Measurements from ENCODE around the gene NEIL3. TPM values are rescaled to one million over a fixed set of nuclear protein-coding genes. Genes with fewer than 3 reads are reported as not detected.

Gene NEIL3, protein sequence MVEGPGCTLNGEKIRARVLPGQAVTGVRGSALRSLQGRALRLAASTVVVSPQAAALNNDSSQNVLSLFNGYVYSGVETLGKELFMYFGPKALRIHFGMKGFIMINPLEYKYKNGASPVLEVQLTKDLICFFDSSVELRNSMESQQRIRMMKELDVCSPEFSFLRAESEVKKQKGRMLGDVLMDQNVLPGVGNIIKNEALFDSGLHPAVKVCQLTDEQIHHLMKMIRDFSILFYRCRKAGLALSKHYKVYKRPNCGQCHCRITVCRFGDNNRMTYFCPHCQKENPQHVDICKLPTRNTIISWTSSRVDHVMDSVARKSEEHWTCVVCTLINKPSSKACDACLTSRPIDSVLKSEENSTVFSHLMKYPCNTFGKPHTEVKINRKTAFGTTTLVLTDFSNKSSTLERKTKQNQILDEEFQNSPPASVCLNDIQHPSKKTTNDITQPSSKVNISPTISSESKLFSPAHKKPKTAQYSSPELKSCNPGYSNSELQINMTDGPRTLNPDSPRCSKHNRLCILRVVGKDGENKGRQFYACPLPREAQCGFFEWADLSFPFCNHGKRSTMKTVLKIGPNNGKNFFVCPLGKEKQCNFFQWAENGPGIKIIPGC
- total RNA-seq: 10 to 100 TPM; 23.1 to 25.7 TPM

DNA sequence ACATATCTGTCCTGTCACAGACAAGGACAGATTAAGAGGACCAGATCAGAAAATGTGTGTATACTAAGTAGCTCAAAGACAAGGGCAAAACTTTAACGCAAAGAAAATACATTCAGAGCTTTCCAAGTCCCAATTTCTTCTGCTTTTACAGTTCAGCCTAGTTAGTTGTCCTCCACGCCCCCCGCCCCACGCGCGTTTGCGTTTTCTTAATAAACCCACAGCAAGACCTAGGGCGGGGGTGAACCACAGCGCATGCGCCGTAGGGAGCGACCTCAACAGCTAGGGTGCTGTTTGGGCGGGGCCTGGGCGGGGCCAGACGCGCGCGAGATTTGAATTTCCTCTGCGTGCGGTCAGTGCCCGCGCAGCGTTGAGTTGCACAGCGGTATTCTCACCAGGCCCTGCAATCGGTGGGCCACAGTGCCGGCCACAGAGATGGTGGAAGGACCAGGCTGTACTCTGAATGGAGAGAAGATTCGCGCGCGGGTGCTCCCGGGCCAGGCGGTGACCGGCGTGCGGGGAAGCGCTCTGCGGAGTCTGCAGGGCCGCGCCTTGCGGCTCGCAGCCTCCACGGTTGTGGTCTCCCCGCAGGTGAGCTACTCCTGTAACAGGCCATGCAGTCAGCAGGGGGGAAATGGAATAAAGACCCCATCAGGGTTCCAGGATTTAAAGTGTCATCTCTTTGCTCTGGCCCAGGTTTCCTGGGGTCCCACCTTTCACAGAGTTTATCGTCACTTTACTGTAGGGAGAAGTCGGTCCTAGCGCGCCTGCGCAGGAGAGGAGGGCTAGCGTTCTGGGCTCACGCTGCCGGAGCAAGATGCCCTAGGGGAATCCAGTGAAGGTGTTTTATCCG lies at the start of gene NEIL3:
NEIL3 (plus strand) TSS at position 353 of the 850 bp plus-strand sequence; CDS start at position 433, 80 bp downstream.
- Mint-ChIP-seq H3K36me3 (ENCODE audit: low read depth) (no peaks in the 10 kb centered on the region), H3K4me3 (peak within 1 kb of the TSS; percentile 94), H3K9me3 (no peaks in the 10 kb centered on the region), H3K27ac (peak within 1 kb of the TSS; percentile 75), H3K27me3 (no peaks in the 10 kb centered on the region), H3K4me1 (peaks cover 10% of the 10 kb centered on the region)
- peak; percentile 86 for ATAC-seq (replicated peaks)

DNA sequence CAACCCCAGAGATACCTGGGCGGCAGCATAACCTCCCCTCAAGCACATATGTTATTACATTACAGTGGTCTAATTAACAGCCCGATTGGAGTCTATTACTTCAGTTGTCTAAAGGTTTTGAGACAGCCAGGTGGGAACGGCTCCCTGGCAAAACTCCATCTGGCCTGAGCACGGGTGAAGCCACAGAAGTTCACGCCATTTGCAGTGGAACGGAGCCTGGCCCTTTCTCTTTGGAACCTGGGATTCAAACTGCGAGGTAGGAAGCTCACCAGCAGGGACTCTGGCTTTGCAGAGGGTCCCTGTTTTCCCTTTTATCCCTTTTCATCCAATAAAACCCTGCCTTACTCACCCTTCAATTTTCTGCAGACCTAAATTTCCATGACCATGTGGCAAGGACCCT lies 45.9 kb upstream of the NEIL3 start:
- no peaks in the 10 kb centered on the region for H3K9me3 Mint-ChIP-seq
- no peak for ATAC-seq (replicated peaks)

DNA sequence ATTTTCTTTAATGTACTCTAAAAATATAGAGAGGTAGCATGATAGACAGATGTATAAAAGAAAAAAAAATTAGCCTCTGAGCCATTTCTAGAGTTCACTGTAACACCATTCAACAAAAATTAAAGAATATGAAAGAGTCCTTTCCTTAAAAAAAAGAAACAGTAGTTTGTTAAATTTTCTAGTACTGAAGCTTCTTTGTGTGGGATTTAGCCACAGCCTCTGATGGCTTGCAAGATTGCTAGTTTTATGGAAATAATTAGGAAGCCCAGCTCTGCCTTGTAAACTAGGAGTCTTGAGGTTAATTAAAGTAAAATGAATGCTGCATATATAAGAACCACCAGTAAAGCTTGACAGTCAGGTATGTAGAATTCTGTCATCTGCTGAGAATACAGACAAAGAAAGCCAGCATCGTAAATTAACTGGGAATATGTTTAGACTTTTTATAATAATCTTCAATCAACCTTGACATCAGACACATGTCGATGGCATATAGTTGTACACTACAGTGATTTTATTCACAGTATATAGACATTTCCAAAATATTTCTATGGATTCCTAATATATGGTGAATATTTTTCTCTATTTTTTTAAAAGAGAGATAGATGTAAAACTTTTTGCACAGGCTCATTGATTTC lies 44.8 kb upstream of the NEIL3 start:
- Mint-ChIP-seq H3K4me3 (no peak overlapping the region), H3K4me1 (no peaks in the 10 kb centered on the region), H3K27ac (no peak overlapping the region), H3K36me3 (ENCODE audit: low read depth) (no peaks in the 10 kb centered on the region), H3K27me3 (peaks cover 14% of the 10 kb centered on the region), H3K9me3 (no peaks in the 10 kb centered on the region)
- ATAC-seq (replicated peaks): no peak

More for the DNA sequence above, 45.9 kb upstream of the NEIL3 start:
- no peak overlapping the region for H3K4me3 Mint-ChIP-seq
- H3K4me1 Mint-ChIP-seq: no peaks in the 10 kb centered on the region
- no peak overlapping the region for H3K27ac Mint-ChIP-seq
- no peaks in the 10 kb centered on the region for H3K36me3 Mint-ChIP-seq (ENCODE audit: low read depth)
- peaks cover 15% of the 10 kb centered on the region for H3K27me3 Mint-ChIP-seq

DNA sequence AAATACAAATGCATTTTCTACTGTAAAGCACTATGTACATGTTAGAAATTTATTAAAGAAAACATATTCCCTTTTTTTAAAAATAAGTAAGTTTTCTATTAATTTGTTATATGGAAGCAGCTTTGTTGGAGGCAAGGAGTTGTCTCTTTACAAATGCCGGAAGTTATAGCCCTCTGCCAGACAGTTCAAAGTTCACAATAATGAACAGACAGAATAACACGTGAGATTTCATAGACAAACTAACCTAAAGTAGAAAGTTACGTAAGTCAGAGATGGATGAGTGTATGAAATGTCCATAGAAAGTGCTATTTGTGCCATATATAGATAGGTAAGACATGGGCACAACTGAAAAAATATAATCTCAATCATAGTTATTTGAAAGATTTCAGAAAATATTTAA lies 43.9 kb upstream of the NEIL3 start:
- no peak for ATAC-seq (replicated peaks)
- no peaks in the 10 kb centered on the region for H3K4me1 Mint-ChIP-seq
- H3K36me3 Mint-ChIP-seq (ENCODE audit: low read depth): no peaks in the 10 kb centered on the region
- H3K4me3 Mint-ChIP-seq: no peak overlapping the region
- peaks cover 10% of the 10 kb centered on the region for H3K27me3 Mint-ChIP-seq
- H3K27ac Mint-ChIP-seq: no peak overlapping the region
- no peaks in the 10 kb centered on the region for H3K9me3 Mint-ChIP-seq

DNA sequence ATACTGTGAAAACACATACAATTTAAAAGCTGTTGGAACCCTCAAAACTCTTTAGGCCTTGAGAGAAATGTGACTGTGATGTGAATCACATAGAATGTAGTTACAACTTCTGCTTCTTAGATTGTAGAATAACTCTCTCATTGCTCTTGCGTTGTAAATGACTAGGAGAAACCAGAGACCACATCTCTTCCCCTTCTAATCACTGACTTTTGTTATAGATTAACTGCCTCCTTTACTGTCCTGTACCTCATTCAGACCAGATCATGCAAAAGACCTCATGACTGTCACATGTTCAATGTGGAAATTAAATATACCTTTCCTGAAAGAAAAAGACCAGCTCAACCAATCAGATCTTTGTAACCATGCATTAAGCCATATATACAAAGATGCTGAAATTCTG lies 43.2 kb upstream of the NEIL3 start:
- H3K4me1 Mint-ChIP-seq: no peaks in the 10 kb centered on the region
- H3K36me3 Mint-ChIP-seq (ENCODE audit: low read depth): no peaks in the 10 kb centered on the region
- peaks cover 4% of the 10 kb centered on the region for H3K27me3 Mint-ChIP-seq
- no peak for ATAC-seq (replicated peaks)
- no peak overlapping the region for H3K27ac Mint-ChIP-seq
- no peaks in the 10 kb centered on the region for H3K9me3 Mint-ChIP-seq
- H3K4me3 Mint-ChIP-seq: no peak overlapping the region

DNA sequence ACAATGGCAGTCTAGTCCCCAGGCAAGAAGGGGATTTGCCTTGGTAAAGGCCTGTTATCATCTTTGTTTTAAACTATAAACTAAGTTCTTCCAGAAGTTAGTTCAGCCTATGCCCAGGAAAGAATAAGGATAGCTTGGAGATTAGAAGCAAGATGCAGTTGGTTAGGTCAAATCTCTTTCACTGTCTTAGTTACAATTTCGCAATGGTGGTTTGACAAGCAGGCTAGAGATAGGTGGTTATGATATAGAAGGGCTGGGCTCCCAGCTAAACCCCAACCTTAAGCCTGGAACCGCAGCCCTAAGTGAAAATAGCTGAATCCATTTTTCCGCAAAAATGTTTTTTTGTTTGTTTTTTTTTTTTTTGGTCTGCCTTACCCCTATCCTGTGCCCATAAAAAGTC lies 41.8 kb upstream of the NEIL3 start:
- H3K27ac Mint-ChIP-seq: no peak overlapping the region

DNA sequence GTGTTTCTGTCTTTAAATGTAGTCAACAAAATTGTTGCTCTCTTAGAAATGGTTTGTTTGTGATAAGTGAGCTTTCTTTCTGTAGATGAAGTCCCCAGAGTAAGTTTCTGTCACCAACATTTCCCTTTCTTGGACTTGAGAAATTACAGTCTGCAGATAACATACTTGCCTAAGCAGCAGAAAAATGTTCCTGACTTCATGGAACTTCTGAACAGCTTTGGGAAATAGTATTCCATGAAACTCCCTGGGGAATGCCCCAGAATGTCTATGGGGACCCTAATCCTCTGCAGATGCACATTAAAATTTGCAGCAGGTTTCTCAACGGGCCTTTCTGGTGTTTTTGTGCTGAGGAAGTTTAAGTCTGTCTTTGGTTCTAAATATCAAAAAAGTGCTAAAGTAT lies 38.6 kb upstream of the NEIL3 start:
- no peak for ATAC-seq (replicated peaks)
- Mint-ChIP-seq H3K9me3 (no peaks in the 10 kb centered on the region), H3K27ac (no peak overlapping the region), H3K4me1 (no peaks in the 10 kb centered on the region), H3K27me3 (peaks cover 4% of the 10 kb centered on the region), H3K36me3 (ENCODE audit: low read depth) (no peaks in the 10 kb centered on the region), H3K4me3 (no peak overlapping the region)

More for the DNA sequence above, 41.8 kb upstream of the NEIL3 start:
- no peak overlapping the region for H3K4me3 Mint-ChIP-seq
- ATAC-seq (replicated peaks): no peak
- H3K36me3 Mint-ChIP-seq (ENCODE audit: low read depth): no peaks in the 10 kb centered on the region
- H3K27me3 Mint-ChIP-seq: peaks cover 4% of the 10 kb centered on the region
- H3K4me1 Mint-ChIP-seq: no peaks in the 10 kb centered on the region
- no peaks in the 10 kb centered on the region for H3K9me3 Mint-ChIP-seq

DNA sequence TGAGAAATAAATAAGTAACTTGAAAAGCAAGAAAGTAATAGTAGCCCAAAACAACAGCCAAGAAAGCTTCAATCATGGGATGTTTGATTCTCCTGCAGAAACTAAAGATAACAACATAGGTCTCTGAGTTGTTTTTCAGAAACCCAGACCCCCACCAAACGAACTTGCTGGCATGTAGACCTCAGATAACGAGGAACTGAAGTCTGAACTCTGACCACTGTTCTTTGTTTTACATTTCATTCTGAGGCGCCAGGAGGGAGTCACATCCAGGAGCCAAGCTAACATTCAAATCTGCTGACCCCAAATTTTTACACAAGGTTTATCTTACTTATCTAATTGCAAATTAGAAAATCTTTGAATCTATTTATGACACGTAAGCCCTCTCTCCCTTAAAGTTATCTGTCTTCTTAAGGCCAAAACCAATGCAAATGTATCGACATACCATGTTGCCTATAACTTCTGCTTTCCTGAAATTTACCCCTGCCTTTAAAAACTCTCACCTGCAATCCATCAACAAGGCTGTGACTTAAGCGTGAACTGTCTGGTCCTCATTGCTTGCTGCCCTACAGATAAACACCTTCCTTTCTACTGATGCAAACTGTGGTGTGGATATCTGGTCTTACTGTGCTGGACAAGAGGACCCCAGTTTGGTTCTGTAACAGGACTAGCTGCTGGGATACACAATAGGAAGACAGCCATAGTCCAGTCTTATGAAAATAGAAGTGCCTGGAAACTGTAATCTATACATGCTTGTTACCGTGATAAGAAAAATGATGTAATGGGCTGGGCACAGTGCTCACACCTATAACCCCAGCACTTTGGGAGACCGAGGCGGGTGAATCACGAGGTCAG lies 37.5 kb upstream of the NEIL3 start:
- H3K4me1 Mint-ChIP-seq: no peaks in the 10 kb centered on the region
- no peak overlapping the region for H3K4me3 Mint-ChIP-seq
- ATAC-seq (replicated peaks): no peak
- peaks cover 2% of the 10 kb centered on the region for H3K27me3 Mint-ChIP-seq
- no peak overlapping the region for H3K27ac Mint-ChIP-seq
- no peaks in the 10 kb centered on the region for H3K9me3 Mint-ChIP-seq
- H3K36me3 Mint-ChIP-seq (ENCODE audit: low read depth): no peaks in the 10 kb centered on the region

DNA sequence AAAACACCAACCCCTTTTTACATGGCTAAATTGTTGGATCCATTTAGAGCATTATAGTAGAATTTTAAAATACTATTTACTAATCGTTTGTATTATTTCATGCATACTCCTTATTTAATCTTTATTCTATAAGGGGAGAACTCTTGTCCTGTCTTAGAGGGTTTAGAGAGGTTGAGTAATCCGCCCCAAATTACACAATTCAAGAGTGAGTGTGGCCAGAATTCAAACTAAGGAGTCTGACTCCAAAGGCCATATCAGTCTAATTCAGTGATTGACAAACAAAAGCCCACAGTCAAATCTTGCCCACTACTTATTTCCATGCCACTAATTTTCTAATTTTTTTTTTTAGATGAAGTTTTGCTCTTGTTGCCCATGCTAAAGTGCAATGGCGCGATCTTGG lies 33.7 kb upstream of the NEIL3 start:
- Mint-ChIP-seq H3K27ac (no peak overlapping the region), H3K4me1 (no peaks in the 10 kb centered on the region), H3K36me3 (ENCODE audit: low read depth) (no peaks in the 10 kb centered on the region), H3K9me3 (no peaks in the 10 kb centered on the region), H3K4me3 (no peak overlapping the region), H3K27me3 (peaks cover 3% of the 10 kb centered on the region)
- ATAC-seq (replicated peaks): no peak

DNA sequence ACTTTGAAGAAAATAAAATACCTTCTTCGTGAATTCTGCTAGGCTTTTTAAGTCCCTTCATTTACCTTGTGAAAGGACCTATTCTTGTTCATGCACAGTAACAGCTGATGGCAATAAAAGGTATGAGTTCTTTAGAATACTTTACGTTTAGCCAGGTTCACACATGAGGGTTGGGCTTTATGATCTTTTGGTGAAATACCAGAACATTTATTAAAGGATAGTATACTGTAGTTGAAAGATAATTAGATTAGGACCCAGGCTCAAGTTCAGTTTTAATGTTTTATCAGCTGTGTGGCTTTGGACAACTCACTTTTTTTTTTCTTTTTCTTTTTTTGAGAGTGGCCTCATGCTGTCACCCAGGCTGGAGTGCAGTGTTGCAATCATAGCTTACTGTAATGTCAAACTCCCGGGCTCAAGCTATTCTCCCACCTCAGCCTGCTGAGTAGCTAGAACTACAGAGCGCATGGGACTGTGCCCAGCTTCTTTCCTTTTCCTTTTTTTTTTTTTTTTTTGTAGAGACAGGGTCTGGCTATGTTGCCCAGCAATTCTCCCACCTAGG lies 28.2 kb upstream of the NEIL3 start:
- no peak for ATAC-seq (replicated peaks)
- no peaks in the 10 kb centered on the region for H3K36me3 Mint-ChIP-seq (ENCODE audit: low read depth)
- no peak overlapping the region for H3K27ac Mint-ChIP-seq
- H3K9me3 Mint-ChIP-seq: no peaks in the 10 kb centered on the region
- H3K4me1 Mint-ChIP-seq: no peaks in the 10 kb centered on the region
- H3K4me3 Mint-ChIP-seq: no peak overlapping the region
- peaks cover 3% of the 10 kb centered on the region for H3K27me3 Mint-ChIP-seq

DNA sequence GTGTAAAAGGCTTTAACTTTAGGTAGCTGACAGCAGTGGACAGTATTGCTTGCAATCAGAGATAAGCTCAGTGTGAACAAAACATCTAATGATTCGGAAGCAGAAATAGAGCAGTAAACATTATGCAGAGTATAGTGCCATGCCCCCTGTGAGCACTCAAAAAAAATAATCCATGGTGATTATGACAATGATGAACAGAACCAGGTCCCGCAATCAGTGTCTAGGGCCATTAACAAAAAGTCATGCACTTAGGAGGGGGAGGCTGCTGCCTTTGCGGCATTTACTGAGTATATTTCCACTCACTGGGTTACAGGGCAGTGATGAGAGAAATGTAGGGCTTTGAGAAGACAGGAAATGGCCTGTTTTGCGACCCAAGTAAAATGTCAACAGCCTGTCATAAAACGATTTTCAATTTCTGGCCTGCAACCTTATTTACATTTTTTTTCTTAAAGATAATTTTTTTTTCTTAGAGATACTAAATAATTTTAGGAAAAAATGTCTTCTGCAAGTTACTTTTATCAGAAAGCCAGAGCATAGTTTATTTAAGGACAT lies 27.3 kb upstream of the NEIL3 start:
- no peaks in the 10 kb centered on the region for H3K4me1 Mint-ChIP-seq
- H3K27ac Mint-ChIP-seq: no peak overlapping the region
- no peak for ATAC-seq (replicated peaks)
- no peaks in the 10 kb centered on the region for H3K36me3 Mint-ChIP-seq (ENCODE audit: low read depth)
- no peak overlapping the region for H3K4me3 Mint-ChIP-seq
- no peaks in the 10 kb centered on the region for H3K9me3 Mint-ChIP-seq
- no peaks in the 10 kb centered on the region for H3K27me3 Mint-ChIP-seq

DNA sequence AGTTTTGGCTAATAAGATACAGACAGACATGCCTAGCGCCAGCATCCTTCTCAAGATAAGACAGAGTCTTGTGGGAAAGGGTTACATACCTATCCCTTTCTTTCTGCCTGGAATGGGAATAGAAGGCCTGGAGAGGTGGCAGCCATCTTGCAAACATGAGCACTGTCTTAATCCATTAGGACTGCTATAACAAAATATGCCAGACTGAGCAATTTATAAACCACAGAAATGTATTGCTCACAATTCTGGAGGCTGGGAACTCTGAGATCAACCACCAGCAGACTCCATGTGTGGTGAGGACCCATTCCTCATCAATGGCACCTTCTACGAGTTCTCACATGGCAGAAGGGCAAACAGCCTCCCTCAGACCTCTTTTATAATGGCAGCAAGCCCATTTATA lies 26.5 kb upstream of the NEIL3 start:
- no peaks in the 10 kb centered on the region for H3K36me3 Mint-ChIP-seq (ENCODE audit: low read depth)
- H3K4me3 Mint-ChIP-seq: no peak overlapping the region
- H3K27me3 Mint-ChIP-seq: no peaks in the 10 kb centered on the region
- no peak overlapping the region for H3K27ac Mint-ChIP-seq
- no peak for ATAC-seq (replicated peaks)
- no peaks in the 10 kb centered on the region for H3K9me3 Mint-ChIP-seq
- H3K4me1 Mint-ChIP-seq: no peaks in the 10 kb centered on the region

DNA sequence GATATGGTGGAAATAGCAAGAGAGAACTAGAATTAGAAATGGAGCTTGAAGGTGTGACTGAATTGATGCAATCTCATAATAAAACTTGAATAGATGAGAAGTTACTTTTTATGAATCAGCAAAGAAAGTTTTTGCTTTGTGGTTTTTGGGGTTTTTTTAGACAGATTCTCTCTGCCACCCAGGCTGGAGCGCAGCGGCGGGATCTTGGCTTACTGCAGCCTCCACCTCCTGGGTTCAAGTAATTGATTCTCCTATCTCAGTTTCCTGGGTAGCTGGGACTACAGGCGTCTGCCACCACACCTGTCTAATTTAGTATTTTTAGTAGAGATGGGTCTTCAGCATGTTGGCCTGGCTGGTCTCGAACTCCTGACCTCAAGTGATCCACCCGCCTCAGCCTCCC lies 23.7 kb upstream of the NEIL3 start:
- Mint-ChIP-seq H3K36me3 (ENCODE audit: low read depth) (no peaks in the 10 kb centered on the region), H3K27me3 (no peaks in the 10 kb centered on the region), H3K9me3 (no peaks in the 10 kb centered on the region), H3K4me3 (no peak overlapping the region), H3K4me1 (no peaks in the 10 kb centered on the region), H3K27ac (no peak overlapping the region)
- ATAC-seq (replicated peaks): no peak
